Measurements from ENCODE around the gene NR1D1.

DNA sequence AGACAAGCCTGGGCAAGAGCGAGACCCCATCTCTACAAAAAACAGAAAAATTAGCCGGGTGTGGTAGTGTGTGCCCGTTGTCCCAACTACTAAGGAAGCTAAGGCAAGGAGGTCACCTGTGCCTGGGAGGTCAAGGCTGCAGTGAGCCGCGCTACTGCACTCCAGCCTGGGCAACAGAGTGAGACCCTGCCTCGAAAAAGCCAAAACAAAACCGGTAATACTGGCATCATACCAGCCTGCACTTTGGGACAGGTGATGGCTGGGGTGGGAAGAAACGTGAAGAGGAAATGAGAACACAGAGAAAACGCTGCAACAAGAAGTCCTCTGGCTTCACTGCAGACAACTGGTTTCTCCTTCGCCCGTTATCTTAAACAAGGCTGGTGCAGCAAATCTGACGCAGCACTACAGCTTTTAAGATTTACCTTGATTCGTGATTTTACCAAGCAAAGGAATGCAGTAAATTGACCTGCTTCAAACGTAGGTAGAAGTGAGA, 39.2 kb upstream of the NR1D1 start:
- TF ChIP-seq, protein P1, sequence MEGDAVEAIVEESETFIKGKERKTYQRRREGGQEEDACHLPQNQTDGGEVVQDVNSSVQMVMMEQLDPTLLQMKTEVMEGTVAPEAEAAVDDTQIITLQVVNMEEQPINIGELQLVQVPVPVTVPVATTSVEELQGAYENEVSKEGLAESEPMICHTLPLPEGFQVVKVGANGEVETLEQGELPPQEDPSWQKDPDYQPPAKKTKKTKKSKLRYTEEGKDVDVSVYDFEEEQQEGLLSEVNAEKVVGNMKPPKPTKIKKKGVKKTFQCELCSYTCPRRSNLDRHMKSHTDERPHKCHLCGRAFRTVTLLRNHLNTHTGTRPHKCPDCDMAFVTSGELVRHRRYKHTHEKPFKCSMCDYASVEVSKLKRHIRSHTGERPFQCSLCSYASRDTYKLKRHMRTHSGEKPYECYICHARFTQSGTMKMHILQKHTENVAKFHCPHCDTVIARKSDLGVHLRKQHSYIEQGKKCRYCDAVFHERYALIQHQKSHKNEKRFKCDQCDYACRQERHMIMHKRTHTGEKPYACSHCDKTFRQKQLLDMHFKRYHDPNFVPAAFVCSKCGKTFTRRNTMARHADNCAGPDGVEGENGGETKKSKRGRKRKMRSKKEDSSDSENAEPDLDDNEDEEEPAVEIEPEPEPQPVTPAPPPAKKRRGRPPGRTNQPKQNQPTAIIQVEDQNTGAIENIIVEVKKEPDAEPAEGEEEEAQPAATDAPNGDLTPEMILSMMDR (IDR thresholded peaks at IDR 0.05): no peak
- no peak for TF ChIP-seq POLR2A (IDR thresholded peaks at IDR 0.05)
